ENCODE data around the gene NT5C2. TPM values are rescaled to one million over a fixed set of nuclear protein-coding genes. Genes with fewer than 3 reads are reported as not detected.
"Not testable (repeated sequence)": the region's sequence is repeated elsewhere in the genome, so short reads cannot be mapped to it uniquely, and the experiment has no call there.

Gene NT5C2
- total RNA-seq, 2 donors from 2014 or later = 88.4 to 112 TPM

DNA sequence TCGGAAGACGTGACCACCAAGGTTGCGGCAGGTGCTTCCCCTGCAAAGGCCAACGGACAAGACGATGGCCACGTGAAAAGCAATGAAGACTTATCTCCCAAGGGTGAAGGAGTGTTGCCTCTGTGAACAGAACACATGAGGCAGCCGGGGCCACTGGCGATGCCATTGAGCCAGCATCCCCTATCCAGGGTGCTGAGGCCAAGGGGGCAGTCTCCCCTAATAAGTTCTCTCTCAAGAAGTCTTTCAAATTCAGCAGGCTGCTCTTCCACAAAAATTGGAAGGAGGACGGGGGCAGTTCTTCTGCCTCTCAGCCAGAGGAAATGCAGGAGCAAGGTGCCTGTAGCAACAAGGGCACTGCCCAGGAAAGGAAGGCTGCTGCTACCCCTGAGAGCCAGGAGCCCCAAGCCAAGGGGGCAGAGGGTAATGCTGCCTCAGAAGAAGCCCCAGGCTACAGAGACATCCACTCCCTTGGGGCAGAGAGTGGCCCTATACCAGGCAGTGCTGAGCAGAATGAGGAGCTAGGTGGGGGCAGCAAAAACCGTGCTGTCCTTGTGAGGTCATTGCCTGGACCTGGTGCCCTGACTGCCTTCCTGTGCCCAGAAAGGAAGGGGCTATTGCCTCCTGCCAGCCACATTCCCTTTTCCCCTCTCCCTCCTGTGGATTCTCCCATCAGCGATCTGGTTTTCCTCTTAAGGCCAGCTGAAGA, 17.3 kb downstream of the NT5C2 start:
- Histone ChIP-seq H3K4me3 (no peak overlapping the region), H3K27ac (no peak overlapping the region), H3K36me3 (peaks cover 3 to 4% of the 10 kb centered on the region in 2 donors), H3K4me1 (replicated peaks) (peaks cover 4% of the 10 kb centered on the region), H3K9me3 (no peaks in the 10 kb centered on the region), H3K27me3 (replicated peaks; ENCODE audit: insufficient read depth) (no peaks in the 10 kb centered on the region)
- intact Hi-C loops (cut with DNase I) = no loop called here
- DNase-seq (ENCODE audit: low spot score) = no peak
- TF ChIP-seq POLR2AphosphoS5 (IDR thresholded peaks at IDR 0.05) (no peak), POLR2A (IDR thresholded peaks at IDR 0.05) (no peak)
- TF ChIP-seq, protein P1, sequence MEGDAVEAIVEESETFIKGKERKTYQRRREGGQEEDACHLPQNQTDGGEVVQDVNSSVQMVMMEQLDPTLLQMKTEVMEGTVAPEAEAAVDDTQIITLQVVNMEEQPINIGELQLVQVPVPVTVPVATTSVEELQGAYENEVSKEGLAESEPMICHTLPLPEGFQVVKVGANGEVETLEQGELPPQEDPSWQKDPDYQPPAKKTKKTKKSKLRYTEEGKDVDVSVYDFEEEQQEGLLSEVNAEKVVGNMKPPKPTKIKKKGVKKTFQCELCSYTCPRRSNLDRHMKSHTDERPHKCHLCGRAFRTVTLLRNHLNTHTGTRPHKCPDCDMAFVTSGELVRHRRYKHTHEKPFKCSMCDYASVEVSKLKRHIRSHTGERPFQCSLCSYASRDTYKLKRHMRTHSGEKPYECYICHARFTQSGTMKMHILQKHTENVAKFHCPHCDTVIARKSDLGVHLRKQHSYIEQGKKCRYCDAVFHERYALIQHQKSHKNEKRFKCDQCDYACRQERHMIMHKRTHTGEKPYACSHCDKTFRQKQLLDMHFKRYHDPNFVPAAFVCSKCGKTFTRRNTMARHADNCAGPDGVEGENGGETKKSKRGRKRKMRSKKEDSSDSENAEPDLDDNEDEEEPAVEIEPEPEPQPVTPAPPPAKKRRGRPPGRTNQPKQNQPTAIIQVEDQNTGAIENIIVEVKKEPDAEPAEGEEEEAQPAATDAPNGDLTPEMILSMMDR (IDR thresholded peaks at IDR 0.05) = no peak
- WGBS = 92% methylated on average over 11 of the region's 11 CpGs

DNA sequence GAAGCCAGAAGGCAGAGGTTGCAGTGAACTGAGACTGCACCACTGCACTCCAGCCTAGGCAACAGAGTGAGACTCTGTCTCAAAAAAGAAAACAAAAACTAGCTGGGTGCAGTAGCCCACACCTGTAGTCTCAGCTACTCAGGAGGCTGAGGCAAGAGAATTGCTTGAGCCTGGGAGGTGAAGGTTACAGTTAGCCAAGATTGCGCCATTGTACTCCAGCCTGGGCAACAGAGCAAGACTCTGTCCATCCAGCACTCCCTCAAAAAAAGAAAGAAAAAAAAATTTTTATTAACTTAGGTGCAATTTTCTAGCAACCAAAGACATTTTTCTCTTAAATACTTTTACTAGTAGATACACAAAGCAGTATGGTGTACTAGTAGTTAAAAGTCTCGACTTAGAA, 18.7 kb downstream of the NT5C2 start:
- H3K4me3 ChIP-seq; intact Hi-C loops (cut with DNase I); DNase-seq (ENCODE audit: low spot score); H3K27me3 ChIP-seq (replicated peaks; ENCODE audit: insufficient read depth); H3K27ac ChIP-seq; H3K4me1 ChIP-seq (replicated peaks); H3K9me3 ChIP-seq; H3K36me3 ChIP-seq: not testable (repeated sequence)
- 83% methylated on average over 2 of the region's 2 CpGs for WGBS

DNA sequence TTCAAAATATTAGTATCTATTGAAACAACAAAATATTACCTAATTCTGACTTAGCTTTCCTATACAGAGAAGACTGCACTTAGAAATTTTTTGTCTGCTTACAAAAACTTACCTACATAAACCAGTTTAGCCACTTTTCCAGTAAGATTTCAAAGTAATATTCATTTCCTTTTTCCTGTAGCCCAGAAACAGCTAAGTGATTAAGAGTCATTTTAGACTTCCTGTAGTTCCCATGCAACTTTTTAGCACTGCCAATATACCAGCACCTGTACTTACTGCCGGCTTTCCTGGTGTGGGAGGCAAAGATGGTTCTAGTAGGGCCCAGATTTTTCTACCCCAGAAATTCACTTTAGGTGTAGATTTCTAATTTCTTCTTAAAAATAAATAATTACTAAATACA, 21.8 kb downstream of the NT5C2 start:
- no peaks in the 10 kb centered on the region for H3K27me3 ChIP-seq (replicated peaks; ENCODE audit: insufficient read depth)
- WGBS = 35% methylated on average over 1 of the region's 1 CpG
- peaks cover 4% of the 10 kb centered on the region for H3K4me1 ChIP-seq (replicated peaks)
- H3K36me3 ChIP-seq = peaks cover 0 to 3% of the 10 kb centered on the region in 2 donors
- H3K4me3 ChIP-seq = no peak overlapping the region
- TF ChIP-seq POLR2AphosphoS5 (IDR thresholded peaks at IDR 0.05) = peak; percentile 14
- TF ChIP-seq, protein P1 (IDR thresholded peaks at IDR 0.05) = no peak
- no peaks in the 10 kb centered on the region for H3K9me3 ChIP-seq
- DNase-seq (ENCODE audit: low spot score) = no peak
- intact Hi-C loops (cut with DNase I) = no loop called here
- H3K27ac ChIP-seq = no peak overlapping the region

DNA sequence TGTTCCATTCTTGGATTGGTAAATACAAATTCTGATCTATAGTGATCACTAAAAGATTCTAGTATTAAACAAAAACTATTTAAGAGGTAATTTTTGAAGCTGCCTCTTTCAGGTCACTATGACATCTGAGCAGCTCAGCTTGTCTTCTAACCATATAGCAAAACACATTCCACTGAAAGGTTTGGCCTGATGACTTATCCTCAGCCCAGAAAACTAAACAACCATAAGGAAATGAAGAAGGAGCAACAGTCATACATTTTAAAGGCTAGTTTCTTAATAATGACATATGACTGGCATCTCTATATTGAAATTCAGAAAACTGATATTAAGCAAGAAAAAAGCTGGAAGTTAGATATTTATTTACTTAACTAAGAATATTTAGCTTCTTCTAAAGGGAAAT, 24.6 kb downstream of the NT5C2 start:
- H3K36me3 ChIP-seq = peaks cover 0 to 5% of the 10 kb centered on the region in 2 donors

DNA sequence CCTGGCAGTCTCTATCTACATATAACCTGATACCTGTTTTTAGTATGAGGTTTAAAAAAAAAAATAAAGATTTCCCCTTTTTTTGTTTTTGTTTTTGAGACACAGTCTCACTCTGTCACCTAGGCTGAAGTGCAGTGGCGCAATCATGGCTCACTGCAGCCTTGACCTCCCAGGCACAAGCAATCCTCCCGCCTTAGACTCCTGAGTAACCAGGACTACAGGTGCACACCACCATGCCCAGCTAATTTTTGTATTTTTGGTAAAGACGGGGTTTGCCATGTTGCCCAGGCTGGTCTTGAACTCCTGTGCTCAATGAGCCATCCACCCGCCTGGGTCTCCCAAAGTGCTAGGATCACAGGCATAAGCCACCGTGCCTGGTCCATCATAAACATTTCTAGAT, 25.5 kb downstream of the NT5C2 start:
- H3K9me3 ChIP-seq; intact Hi-C loops (cut with DNase I); H3K27ac ChIP-seq; DNase-seq (ENCODE audit: low spot score); H3K4me1 ChIP-seq (replicated peaks); H3K27me3 ChIP-seq (replicated peaks; ENCODE audit: insufficient read depth); H3K4me3 ChIP-seq; H3K36me3 ChIP-seq: not testable (repeated sequence)
- WGBS = 100% methylated on average over 5 of the region's 5 CpGs

More for the DNA sequence above, 24.6 kb downstream of the NT5C2 start:
- Histone ChIP-seq H3K27ac (no peak overlapping the region), H3K9me3 (no peaks in the 10 kb centered on the region), H3K4me3 (no peak overlapping the region), H3K4me1 (replicated peaks) (peaks cover 4% of the 10 kb centered on the region), H3K27me3 (replicated peaks; ENCODE audit: insufficient read depth) (no peaks in the 10 kb centered on the region)
- no peak for TF ChIP-seq POLR2A (IDR thresholded peaks at IDR 0.05)
- TF ChIP-seq, protein P1 (IDR thresholded peaks at IDR 0.05) = no peak
- no peak for TF ChIP-seq POLR2AphosphoS5 (IDR thresholded peaks at IDR 0.05)
- no peak for DNase-seq (ENCODE audit: low spot score)
- intact Hi-C loops (cut with DNase I) = no loop called here

DNA sequence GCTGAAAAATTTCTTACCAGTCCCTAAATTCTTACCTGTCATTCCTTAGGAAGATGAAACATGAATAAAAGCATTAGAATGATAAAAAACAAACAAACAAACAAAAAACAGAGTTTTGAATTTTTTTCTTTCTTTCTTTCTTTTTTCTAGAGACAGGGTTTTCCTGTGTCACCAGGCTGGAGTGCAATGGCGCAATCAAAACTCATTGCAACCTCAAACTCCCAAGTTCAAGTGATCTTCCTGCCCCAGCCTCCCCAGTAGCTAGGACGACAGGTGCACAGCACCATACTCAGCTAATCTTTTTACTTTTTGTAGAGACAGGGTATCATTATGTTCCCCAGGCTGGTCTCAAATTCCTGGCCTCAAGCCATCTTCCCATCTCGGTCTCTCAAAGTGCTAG, 26.5 kb downstream of the NT5C2 start:
- Histone ChIP-seq H3K36me3 (peaks cover 0 to 3% of the 10 kb centered on the region in 2 donors), H3K9me3 (no peaks in the 10 kb centered on the region), H3K27ac (no peak overlapping the region), H3K4me1 (replicated peaks) (peaks cover 2% of the 10 kb centered on the region), H3K27me3 (replicated peaks; ENCODE audit: insufficient read depth) (no peaks in the 10 kb centered on the region), H3K4me3 (no peak overlapping the region)
- no peak for DNase-seq (ENCODE audit: low spot score)
- TF ChIP-seq POLR2AphosphoS5 (IDR thresholded peaks at IDR 0.05) (no peak), POLR2A (IDR thresholded peaks at IDR 0.05) (no peak)
- TF ChIP-seq, protein P1 (IDR thresholded peaks at IDR 0.05) = no peak
- intact Hi-C loops (cut with DNase I) = no loop called here
- WGBS = 92% methylated on average over 3 of the region's 3 CpGs

DNA sequence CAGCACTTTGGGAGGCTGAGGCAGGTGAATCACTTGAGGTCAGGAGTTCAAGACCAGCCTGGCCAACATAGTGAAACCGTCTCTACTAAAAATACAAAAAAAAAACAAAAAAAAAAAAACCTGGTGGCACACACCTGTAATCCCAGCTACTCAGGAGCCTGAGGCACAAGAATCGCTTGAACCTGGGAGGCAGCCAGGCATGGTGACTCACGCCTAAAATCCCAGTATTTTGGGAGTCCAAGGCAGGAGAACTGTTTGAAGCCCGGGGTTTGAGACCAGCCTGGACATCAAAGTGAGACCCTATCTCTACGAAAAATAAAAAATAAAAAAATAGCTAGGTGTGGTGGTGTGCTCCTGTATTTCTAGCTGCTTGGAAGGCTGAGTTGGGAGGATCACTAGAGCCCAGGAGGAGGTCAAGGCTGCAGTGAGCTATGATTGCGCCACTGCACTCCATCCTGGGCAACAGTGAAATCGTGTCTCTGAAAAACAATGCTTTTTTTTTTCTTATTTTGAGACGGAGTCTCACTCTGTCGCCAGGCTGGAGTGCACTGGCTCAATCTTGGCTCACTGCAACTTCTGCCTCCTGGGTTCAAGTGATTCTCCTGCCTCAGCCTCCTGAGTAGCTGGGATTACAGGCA, 29.2 kb downstream of the NT5C2 start:
- DNase-seq (ENCODE audit: low spot score); H3K9me3 ChIP-seq; H3K4me1 ChIP-seq (replicated peaks); intact Hi-C loops (cut with DNase I); H3K4me3 ChIP-seq; H3K36me3 ChIP-seq; H3K27ac ChIP-seq; H3K27me3 ChIP-seq (replicated peaks; ENCODE audit: insufficient read depth): not testable (repeated sequence)
- WGBS = 93% methylated on average over 9 of the region's 9 CpGs
